SIG-M5 treated with dmso at 0.1 percent for 504 hours (cell line): Measurements from ENCODE around the gene KCNJ2.
A peak's percentile ranks its signal among the peaks of the same experiment; 100 is the strongest.

Experiments
- DNase-seq: peaks from one replicate; lab custom pipeline; 2025; ENCODE audit not compliant: unreplicated experiment; lab: John Stamatoyannopoulos, UW

KCNJ2 gene

DNA sequence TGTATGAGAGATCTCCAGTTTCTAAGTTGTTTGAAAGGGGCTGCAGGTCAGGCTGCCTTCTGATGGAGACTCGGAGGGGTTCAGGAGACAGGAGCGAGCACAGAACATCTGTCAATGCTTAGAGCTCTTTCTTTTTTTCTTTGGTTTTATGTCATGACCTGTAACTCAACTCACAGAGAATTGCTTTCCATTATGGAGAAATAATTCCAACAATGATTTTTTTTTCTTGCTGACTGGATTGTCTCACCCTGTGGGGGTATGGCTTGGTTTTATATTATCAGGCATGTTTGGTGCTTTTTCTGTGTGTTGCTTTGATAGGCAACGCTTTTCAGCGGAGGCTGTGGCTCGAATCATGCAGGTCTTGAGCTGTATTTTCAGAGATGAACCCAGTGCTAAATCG is 10.7 kb upstream of the KCNJ2 start:
- DNase-seq: no peak

DNA sequence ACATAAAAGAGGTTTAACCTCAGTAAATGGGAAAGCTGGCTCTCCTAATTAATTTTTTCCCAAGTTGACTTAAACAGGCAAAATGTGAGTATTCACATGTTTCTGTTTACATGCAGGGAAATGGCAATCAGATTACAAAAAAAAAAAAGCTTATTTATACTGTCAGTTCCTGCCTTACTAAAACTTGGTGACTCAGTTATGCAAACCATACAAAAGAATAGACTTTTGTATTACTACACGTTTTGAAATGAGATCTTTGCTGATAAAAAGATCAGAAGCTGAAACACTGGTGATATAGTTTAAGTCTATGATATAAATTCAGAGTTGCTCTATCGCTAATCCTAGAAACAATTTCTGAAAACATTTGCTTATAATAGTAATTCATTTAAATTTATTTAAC is 9.4 kb upstream of the KCNJ2 start:
- DNase-seq: no peak

DNA sequence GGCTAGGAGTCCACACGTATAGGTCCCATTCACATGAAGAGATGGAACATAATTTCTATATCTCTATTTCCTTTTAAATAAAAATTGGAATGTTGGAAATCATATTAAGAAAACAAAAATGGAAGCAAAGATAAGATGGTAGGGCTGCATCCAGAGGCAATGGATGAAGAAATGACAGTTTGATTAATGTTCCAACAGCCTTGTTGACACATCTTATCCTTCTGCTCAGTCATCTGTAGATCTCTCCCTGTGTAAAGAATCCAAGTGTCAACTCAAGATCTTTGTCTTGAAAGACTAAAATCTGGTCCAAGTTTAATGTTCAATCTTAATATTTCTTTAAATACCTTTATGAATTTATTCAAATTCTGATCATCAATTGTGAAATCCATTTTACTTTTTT is 7.8 kb upstream of the KCNJ2 start:
- DNase-seq: no peak

DNA sequence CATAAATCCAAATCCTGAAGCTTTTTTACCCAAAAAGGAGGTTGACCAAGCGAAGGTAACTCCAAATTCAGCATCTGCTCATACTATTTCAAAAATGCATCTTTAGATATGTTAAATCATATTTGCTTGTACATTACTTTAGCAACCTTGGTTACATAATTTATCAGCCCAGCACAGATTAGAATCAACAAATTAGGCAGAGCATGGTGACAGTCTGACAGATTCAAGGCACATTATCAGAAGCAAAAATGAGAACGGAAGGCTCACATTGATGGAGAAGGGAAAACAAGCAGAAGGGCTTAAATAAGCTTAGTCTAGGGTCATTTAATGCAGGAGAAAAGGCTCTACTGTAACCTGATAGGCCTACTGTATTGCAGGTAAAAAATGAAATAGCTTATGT is 3.9 kb upstream of the KCNJ2 start:
- DNase-seq: no peak

DNA sequence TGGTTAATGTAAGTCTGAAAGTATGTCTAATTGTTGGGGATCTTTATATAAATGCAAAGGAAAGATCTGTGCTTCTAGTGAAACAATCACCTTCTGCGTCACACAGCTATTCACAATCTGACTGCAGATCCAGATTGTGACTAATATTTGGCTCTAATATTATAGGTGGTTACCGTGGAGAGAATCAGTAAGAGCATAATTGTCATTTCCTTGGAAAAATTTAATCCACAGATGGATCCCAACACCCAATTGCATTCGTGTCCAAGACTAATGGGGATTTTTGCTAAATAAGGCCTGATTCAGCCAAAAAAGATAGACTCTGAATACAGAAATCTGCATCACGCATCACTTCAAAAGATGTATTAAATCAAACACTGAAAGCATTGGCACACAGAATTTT is 2.7 kb upstream of the KCNJ2 start:
- DNase-seq: no peak

DNA sequence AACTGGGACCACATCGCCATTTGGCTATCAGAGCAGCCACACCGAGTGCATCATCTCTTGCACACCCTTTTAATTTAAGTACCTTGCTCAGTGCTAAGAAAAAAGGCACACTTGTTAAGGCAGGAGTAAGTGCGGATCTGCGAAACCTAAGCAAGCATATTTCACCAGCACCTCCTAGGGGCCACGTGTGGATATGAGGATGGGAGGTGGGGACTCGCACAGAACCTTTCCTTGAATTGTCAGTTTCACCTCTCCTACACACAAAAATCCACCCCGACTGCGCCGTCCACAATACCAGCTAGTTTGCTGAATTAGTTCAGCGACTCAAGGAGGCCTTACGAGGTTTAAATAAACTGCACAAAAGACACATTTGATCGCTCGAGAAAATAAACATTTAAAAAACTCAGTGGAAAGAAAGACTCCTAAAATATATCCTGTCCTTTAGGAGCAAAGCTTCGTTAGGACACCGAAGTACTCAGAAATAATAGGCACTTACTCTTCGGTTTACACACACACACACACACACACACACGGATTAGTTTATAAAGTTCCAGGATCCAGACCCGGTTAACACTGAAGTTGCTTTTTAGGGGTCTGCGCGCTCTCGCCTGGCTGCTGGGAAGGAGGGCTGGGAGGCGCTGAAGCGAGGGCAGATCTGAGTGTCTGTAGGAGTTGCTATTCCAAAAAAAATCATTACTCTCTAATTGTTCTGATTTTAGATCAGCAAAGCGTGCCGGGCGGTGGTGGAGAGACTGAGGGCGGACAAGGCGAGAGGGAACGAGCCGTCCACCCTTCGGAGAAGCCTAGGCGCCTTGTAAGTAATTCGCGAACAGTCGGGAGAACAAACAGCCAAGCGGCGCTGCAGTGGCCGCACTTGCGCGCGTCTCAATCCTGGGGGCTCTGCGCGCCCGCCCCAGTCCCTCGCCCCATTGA is 1.0 kb upstream of the KCNJ2 start:
- peak; percentile 16 for DNase-seq

DNA sequence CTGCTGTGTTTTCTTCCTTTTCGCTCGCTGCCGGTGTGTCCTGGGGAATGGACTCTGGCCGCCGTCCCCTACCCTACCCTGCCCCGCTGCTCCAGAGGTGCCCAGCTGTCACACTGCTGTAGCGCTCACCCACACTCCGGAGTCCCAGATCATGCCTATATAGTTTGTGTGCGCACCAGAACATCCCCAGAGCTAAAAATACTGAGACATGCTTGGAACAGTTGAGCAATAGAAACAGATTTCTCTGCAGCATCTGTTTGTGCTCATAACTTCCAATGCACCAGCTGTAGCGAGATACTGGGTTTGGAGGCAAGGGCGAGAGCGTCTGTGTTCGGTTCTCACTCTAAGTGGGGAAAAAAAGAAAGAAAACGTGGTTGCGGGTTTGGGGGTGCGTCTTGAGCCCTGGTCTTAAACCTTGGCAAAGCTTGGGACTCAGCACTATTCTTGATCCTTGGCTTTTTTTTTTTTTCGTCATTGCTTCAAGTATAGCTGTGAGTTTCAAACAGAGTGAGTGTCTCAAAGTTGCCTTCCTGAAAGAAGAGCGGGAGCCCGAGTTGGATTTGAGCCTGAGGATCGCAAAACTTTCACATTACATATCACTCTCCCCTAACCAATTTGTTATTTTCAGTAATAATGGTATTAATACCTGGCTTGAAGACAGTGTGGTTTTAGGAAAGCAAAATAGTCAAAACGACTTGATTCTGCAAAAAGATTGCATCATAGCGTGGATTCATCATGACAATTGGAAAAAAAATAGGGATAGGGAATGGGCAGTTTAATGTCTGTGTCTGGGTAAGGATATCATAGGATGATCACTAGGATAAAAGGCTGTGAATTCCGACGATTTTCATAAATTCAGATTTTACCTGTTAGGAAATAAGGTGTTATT is 621 bp downstream of the KCNJ2 start:
- DNase-seq: peak; percentile 40

DNA sequence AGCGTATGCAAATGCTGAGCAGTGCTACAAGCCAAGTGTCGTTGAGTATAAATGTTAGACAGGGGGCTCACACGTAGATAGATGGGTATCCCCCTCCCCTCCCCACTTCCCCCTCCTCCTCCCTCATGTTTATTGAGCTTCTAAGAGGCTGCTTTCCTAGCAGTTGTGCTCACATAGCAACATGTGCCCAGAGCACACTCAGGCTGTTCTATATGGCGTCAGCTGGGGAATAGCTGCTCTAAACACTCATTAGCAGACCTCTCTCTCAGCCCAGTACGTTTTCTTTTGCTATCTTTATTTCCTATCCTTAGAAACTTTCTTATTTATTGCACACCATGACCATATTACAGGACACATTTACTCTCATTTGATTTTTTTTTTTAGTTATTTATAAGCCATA is 1.8 kb downstream of the KCNJ2 start:
- DNase-seq: no peak

DNA sequence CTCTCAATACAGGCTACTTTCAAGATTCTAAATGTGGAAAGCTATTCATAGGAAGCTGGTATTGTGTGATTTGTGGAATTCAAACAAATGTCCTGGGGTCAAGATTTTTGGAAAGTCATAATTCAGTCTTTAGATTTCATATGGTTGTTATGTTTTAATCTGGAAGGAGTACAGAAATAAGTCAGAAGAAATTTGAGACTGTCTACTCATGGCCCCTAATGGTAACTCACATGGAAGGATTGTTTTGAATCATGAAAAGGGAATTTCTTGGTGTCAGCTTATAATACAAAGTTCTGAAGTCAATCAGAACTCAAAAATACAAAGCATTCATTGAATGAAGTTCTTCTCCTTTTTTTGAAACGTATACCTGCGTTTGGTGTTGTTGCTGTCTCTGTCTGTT is 3.1 kb downstream of the KCNJ2 start:
- no peak for DNase-seq

DNA sequence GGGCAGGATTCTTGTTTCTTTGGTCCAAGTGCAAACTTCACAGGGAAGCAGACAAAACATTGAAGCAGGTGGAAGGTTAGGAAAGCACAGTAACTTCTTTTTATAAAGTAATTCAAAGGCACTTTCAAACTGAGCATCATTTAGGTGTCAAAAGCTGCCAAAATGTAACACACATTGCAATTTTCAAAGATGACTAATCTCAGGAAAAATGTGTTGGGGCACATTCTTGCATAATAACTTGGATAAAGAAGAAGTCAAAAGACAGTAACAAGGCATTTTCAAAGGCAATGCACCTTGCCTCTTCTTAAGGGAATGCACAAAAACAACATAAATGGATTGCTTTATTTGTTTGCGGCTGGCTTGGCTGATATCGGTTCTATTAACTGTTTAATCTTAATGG is 3.6 kb downstream of the KCNJ2 start:
- DNase-seq: peak; percentile 13

DNA sequence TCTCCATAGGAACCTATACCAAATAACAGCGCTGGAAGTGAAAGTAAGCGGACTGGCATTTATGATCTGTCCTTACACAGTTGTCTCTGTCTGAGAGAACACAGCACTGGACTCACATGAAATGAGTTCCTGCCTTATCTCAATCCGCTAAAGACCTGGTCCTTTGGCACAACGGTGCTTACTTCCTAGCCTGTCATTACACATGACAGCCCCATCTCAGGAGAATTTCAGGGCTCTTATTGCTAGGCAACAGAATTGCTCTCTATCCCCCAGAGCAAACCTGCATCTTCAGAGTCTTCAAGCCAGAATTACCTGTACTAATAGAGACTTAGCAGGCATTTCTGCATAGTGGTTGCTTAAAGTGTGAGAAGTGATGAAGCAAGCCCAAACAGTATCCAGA is 4.3 kb downstream of the KCNJ2 start:
- no peak for DNase-seq

DNA sequence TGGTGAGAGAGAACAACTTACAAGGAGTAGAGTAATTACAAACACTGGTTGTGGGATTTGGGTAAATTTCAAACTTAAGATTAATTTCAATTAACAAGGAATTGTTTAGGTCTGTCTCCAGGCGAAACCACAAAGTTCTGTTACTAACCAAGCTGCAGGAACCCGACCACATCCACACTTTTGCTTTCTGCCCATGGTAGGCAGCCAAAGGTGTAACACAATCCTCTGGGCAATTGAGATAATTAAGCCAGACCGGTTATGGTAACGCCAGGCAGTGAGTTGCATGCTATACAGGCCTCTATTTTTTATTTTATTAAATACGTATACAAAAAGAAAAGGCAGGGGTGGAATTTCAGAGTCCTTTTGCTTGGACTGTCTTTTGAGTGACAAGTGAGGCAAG is 12.0 kb downstream of the KCNJ2 start:
- DNase-seq: no peak

DNA sequence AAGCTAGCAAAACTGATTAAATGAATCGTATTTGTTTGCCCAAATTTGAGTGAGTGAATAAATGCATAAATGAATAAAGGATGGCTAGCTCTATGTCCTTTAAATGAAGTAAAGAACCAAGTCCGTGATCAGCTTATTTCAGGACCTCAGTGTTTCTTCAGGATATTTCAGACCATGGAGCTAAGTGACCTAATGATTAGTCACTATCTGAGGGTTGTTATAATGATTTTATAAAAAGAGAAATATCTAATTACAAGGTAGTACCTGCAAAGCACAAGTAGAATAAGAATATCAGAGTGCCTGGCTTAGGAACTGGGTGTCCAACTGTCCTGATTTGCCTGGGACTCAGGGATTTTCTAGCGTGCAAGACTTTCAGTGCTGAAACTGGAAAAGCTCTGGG is 12.5 kb downstream of the KCNJ2 start:
- DNase-seq: no peak

DNA sequence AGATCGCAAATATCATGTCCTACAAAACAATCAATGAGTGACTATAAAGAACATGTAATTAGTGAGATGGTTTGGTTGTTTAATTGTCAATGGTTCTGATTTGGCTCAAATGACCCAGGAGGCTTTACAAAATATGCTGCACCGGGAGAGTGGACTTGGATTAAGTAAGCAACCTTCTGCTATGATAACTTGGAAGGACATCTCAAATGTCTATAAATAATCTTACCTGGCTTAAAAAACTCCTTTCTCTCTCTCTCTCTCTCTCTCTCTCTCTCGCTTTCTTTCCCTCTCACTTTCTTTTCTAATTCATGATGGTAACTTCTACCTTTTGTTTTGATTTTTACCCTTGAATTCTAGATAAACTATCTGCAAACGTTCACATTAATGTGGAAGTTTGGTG is 14.2 kb downstream of the KCNJ2 start:
- DNase-seq: no peak

DNA sequence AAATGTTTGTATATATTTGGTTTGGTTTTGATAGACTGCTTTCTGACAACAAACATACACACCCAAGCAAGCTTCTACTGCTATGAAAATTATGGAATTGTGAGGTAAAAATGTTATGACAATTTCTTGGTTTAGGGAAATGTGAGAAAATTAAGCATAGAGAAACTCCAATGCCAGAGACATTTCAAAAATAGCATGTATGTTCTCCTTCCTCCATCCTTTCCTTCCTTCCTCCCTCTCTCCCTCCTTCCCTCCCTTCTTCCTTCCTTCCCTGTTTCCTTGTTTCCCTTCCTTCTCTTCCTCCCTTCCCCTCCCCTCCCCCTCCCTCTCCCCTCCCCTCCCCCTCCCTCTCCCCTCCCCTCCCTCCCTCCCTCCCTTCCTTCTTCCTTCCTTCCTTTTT is 14.9 kb downstream of the KCNJ2 start:
- no peak for DNase-seq

DNA sequence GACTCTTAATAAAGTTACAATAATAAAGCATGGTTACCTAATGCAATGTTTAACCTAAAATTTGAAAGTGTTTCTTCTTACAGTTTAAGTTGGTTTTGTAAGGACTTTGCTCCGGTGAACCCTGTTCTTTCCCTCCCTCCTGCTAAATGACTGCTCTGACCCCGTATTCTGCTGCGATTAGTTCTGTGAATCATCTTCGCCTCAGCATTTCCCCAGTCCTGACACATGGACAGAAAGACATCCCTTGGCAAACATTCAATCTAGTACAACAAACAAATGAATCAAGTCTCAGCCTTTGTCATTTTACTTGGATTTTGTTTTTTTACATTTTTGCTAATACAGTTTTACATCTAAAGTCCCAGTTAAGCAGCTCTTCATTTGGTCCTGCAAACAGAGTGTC is 15.4 kb downstream of the KCNJ2 start:
- no peak for DNase-seq

DNA sequence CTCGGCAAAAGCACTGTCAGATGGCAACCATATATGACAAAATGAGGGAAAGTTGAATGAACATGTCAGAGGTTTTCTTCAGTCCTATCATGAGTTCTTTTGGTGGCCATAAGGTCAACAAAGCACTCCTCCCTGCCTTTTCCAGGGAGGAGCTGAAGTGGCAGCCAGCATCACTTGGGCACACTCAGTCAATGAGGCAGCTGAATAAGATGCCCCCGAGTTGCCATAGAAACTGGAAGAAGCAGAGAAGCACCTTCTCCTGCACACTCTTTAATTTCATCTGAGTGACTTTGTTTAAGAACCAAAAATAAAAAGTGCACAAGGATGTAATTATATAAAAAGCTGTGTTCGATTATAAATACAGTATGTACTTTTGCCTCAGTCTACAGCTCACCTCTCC is 16.0 kb downstream of the KCNJ2 start:
- DNase-seq: no peak

DNA sequence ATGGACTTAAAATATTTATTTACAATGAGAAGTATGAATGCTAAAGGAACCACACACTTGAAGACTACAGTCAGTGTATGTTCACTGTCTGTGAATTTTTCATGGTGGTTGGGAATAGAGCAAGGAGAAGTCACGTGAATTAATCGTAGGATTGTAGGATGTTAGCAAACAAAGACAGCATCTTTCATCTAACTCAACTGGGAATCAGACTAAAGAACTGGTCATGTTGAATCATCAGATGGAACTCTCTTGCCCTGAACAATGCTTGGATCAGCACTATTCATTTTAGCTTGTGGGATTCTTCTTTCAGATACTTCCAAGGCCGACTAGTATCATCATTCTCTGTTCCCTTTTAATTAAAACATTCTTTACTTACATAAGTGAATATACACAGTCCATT is 18.1 kb downstream of the KCNJ2 start:
- DNase-seq: no peak

DNA sequence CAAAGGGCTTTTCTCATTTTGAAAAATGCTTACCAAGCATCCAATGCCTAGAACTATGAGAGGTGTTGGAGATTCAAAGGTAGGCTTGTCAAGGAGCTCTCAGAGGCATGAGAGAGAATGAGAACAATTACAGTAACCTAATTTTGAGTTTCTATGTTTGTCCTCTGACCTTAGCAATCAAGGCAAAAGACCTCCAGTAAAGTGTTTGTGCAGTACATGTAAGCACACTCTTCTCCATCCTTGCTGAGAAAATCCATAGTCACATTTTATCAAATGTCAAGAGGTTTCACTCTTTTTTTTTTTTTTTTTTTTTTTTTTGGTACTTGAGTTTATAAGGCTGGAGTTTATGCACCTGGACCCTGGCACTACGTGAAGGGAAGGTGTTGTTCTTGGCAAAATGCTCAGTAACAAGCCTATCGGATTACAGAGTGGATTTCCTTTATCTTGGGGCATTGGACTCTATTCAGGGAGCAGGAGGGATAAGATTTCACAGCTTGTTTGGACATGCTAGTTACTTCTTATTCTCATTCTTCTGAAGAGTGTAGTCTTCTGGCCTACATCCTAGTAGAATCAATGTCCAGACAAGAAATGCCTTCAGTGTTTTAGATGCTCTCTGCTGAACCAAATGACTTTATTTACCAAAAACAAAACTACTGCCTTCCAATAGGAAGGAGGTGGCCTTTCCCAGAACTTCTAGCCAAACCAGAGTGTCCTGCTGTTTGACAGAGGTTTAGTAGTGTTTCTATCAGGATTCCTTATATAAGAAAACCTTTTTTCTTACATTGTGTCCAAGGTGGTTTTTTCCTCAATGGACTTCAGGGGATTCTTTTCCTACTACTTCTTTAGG is 21.9 kb downstream of the KCNJ2 start:
- DNase-seq: no peak

DNA sequence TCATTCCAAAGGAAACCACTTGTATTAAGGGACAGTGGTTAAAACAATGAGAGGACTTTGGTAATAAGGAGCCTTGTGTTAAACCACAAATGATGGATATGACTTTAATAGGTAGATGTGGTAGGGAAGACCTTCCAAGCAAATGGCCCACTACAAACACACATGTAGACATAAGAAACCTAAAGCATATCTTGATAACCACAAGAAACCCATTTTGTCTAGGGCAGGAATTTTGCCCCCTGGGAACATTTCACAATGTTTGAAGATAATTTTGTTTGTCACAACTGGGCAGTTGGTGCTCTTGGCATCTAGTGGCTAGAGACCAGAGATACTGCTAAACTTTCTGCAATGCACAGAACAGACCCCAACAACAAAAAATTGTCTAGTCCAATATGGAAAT is 25.8 kb downstream of the KCNJ2 start:
- DNase-seq: no peak

DNA sequence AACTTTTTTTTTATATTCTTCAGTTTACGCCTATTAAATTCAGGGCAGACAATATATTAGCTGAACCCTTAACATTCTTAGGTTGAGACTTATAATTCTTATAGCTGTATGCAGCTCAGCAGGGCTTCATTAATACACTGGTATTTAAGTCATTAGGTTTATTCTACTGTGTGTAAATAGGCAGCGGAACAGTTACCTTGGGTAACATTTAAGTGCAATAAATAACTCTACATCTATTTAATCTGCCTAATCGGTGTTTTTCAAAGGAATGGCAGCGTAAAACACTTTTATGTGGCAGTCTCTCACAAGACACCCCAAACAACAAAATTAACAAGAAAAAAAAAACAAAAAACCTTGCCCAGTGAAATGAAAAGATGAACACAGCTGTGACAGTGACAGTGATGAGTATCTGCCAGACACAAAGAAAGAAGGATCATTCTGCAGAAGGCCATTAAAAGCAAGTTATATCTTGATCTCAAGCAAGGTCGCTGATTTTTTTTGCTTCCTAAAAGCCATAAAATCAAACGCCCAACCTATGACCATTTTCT is 32.6 kb downstream of the KCNJ2 start:
- DNase-seq: no peak
